GM12878 (cell line): ENCODE results near the gene NUMB. TPM values are rescaled to one million over a fixed set of nuclear protein-coding genes. Genes with fewer than 3 reads are reported as not detected.

ENCODE experiments used
- ATAC-seq: fragments of 200-7000 bp; cut with Tn5 transposase; 3 replicates; pipeline ENCODE4 v1.9.1; 2020; ENCODE audit warnings: mild to moderate bottlenecking, moderate library complexity
- BruUV-seq: library from RNA; stranded (reverse); fragments of 400-500 nt; replicated peaks from 2 replicates; lab custom pipeline; 2021; lab: Mats Ljungman, UMichigan
- CTCF ChIA-PET: fragments of 300-600 bp; sonication (Branson Sonifier 250); formaldehyde crosslinking; extraction: SDS; loops from one replicate; lab custom pipeline; 2021; ENCODE audit warnings: inconsistent platforms; lab: Yijun Ruan, JAX
- POLR2A ChIA-PET: fragments of 350-600 bp; formaldehyde crosslinking; extraction: SDS; loops from one replicate; lab custom pipeline; 2021; ENCODE audit warnings: inconsistent platforms; lab: Charles Lee
- RAD21 ChIA-PET: fragments of 300-600 bp; sonication (Branson Sonifier 250); formaldehyde crosslinking; loops from one replicate; lab custom pipeline; 2023; ENCODE audit warnings: antibody characterized with exemption; ENCODE audit not compliant: unreplicated experiment; lab: Charles Lee
- SMC1A ChIA-PET: fragments of 300-600 bp; sonication (Branson Sonifier 250); formaldehyde crosslinking; loops from one replicate; lab custom pipeline; 2023; ENCODE audit not compliant: unreplicated experiment, uncharacterized antibody; lab: Charles Lee
- DNase-seq: peaks from one replicate; pipeline ENCODE4 v3.0.0-alpha.2; 2011; ENCODE audit warnings: low read depth, low spot score
- FAIRE-seq: peaks from 3 replicates; lab custom pipeline; 2011; peaks lifted over from hg19 to GRCh38; lab: Jason Lieb, UNC
- H2AFZ ChIP-seq: 2 replicates; pipeline ENCODE4 v1.6.0; 2011; ENCODE audit warnings: low read depth, low read length, control low read depth; ENCODE audit not compliant: control insufficient read depth
- H3K27ac ChIP-seq: 2 replicates; pipeline ENCODE4 v1.5.1; 2011; ENCODE audit warnings: control low read depth; ENCODE audit not compliant: control insufficient read depth, insufficient read depth
- H3K27me3 ChIP-seq, 2 experiments: replicated peaks in 1 of 2; 2 replicates each; pipeline versions ENCODE4 v1.6.0 to v1.6.1; 2011; ENCODE audit warnings: low read length in 1 of 2; ENCODE audit not compliant: control insufficient read depth in 2 of 2, insufficient read depth in 2 of 2
- H3K36me3 ChIP-seq, 2 experiments: 2 replicates each; pipeline ENCODE4 v1.5.1; 2011; ENCODE audit warnings: low read length in 1 of 2; ENCODE audit not compliant: control insufficient read depth in 2 of 2, insufficient read depth in 2 of 2
- H3K4me1 ChIP-seq: 2 replicates; pipeline ENCODE4 v1.6.1; 2011; ENCODE audit warnings: mild to moderate bottlenecking, low read length, moderate library complexity, mixed read lengths; ENCODE audit not compliant: control insufficient read depth, insufficient read depth
- H3K4me2 ChIP-seq: 2 replicates; pipeline ENCODE4 v1.6.0; 2011; ENCODE audit warnings: control low read depth; ENCODE audit not compliant: control insufficient read depth, insufficient read depth
- H3K4me3 ChIP-seq: fragments of 200-600 bp; sonication (generic); 2 replicates; pipeline ENCODE4 v1.5.1; 2016
- H3K79me2 ChIP-seq: 2 replicates; pipeline ENCODE4 v1.6.0; 2011; ENCODE audit warnings: low read length; ENCODE audit not compliant: control insufficient read depth, insufficient read depth
- H3K9ac ChIP-seq: 2 replicates; pipeline ENCODE4 v1.8.0; 2011; ENCODE audit warnings: low read length, control low read depth, mixed read lengths; ENCODE audit not compliant: control insufficient read depth, insufficient read depth
- H3K9me3 ChIP-seq: replicated peaks from 3 replicates; pipeline ENCODE4 v1.5.1; 2011; ENCODE audit warnings: mild to moderate bottlenecking, low read length; ENCODE audit not compliant: control insufficient read depth, insufficient read depth
- H4K20me1 ChIP-seq: 2 replicates; pipeline ENCODE4 v1.6.0; 2011; ENCODE audit not compliant: control insufficient read depth, insufficient read depth
- ATF7 ChIP-seq: fragments of 450-650 bp; IDR thresholded peaks from 2 replicates; pipeline ENCODE4 v1.6.1; 2016; ENCODE audit warnings: low read depth, mild to moderate bottlenecking
- BACH1 ChIP-seq: fragments of 450-650 bp; IDR thresholded peaks from 2 replicates; pipeline ENCODE4 v1.6.1; 2017; ENCODE audit warnings: mild to moderate bottlenecking, borderline replicate concordance
- CTCF ChIP-seq, 3 experiments: IDR thresholded peaks in 2 of 3; conservative IDR thresholded peaks in 1 of 3; 2 replicates each; pipeline ENCODE4 v1.5.1; 2011; ENCODE audit warnings: low read depth in 3 of 3, low read length in 3 of 3, mild to moderate bottlenecking in 3 of 3, control low read depth in 2 of 3, moderate library complexity in 2 of 3, inconsistent platforms in 1 of 3, mixed read lengths in 1 of 3; ENCODE audit not compliant: control insufficient read depth in 2 of 3, insufficient read depth in 1 of 3; ENCODE audit errors: extremely low read depth in 1 of 3
- DPF2 ChIP-seq: fragments of 450-650 bp; IDR thresholded peaks from 2 replicates; pipeline ENCODE4 v1.6.1; 2017; ENCODE audit warnings: mild to moderate bottlenecking
- EZH2 ChIP-seq: IDR thresholded peaks from 2 replicates; pipeline ENCODE4 v1.6.1; 2012; ENCODE audit warnings: low read depth, mild to moderate bottlenecking, control low read depth, inconsistent platforms, low read length, borderline replicate concordance; ENCODE audit not compliant: control insufficient read depth
- NBN ChIP-seq: fragments of 450-650 bp; IDR thresholded peaks from 2 replicates; pipeline ENCODE4 v1.6.1; 2016
- NFXL1 ChIP-seq: fragments of 450-650 bp; IDR thresholded peaks from 2 replicates; pipeline ENCODE4 v1.6.1; 2017; ENCODE audit warnings: antibody characterized with exemption, mild to moderate bottlenecking, borderline replicate concordance
- NR2C1 ChIP-seq: fragments of 450-650 bp; IDR thresholded peaks from 2 replicates; pipeline ENCODE4 v1.6.1; 2017; ENCODE audit warnings: antibody characterized with exemption, mild to moderate bottlenecking, moderate library complexity
- PRDM15 ChIP-seq: fragments of 450-650 bp; formaldehyde crosslinking; IDR thresholded peaks from 2 replicates; pipeline ENCODE4 v1.4.0; 2020; ENCODE audit warnings: mild to moderate bottlenecking, moderate library complexity
- REST ChIP-seq: IDR thresholded peaks from 2 replicates; pipeline ENCODE4 v1.6.1; 2012; ENCODE audit warnings: mild to moderate bottlenecking, low read depth, low read length
- SIX5 ChIP-seq: IDR thresholded peaks from 2 replicates; pipeline ENCODE4 v1.6.1; 2011; ENCODE audit warnings: mild to moderate bottlenecking, low read depth, low read length, moderate library complexity; ENCODE audit not compliant: severe bottlenecking
- SUZ12 ChIP-seq: fragments of 200-600 bp; sonication (generic); IDR thresholded peaks from one replicate; pipeline ENCODE4 v1.6.1; 2018; ENCODE audit warnings: antibody characterized with exemption, mild to moderate bottlenecking; ENCODE audit not compliant: unreplicated experiment
- YY1 ChIP-seq: IDR thresholded peaks from 2 replicates; pipeline ENCODE4 v1.6.1; 2011; ENCODE audit warnings: low read depth, mild to moderate bottlenecking, low read length
- WGBS: methylation state at CpG from one replicate; pipeline ENCODE4 v1.1.6; 2016; ENCODE audit warnings: low lambda C conversion rate; ENCODE audit not compliant: insufficient replicate concordance, insufficient coverage; ENCODE audit errors: missing lambda C conversion rate; 5-methylcytosine and 5-hydroxymethylcytosine counted together
- in situ Hi-C: fragments of 300-500 bp; cut with MboI; formaldehyde crosslinking; loops from 9 replicates; pipeline ENCODE4 v1.14.3; 2018; ENCODE audit warnings: mixed read lengths
- intact Hi-C: fragments of 100-400 bp; cut with micrococcal nuclease; formaldehyde crosslinking; loops from one replicate; pipeline ENCODE4 v1.14.2; 2022; ENCODE audit not compliant: unreplicated experiment
- polyA plus RNA-seq, 11 experiments: library from polyadenylated mRNA; depleted of rRNA in 4 of 11; unstranded in 6 of 11; stranded (reverse) in 5 of 11; fragments of >200 nt; fragmentation: Nextera tagmentation in 4 of 11; fragmentation: Illumina TruSeq in 1 of 11; extraction: Ambion mirVana in 4 of 11; extraction: Trizol in 1 of 11; gene quantifications; 1 replicate in 1 of 11; 2 replicates in 10 of 11; pipeline versions ENCODE4 v1.2.1 to v1.2.3, GENCODE V29; 2011 to 2016; ENCODE audit warnings: inconsistent platforms in 2 of 11, missing spikeins in 2 of 11, low read depth in 1 of 11
- total RNA-seq, 4 experiments: library from RNA; depleted of rRNA in 3 of 4; stranded (reverse); fragments of >200 nt in 3 of 4; fragmentation: Illumina TruSeq in 1 of 4; extraction: Trizol in 1 of 4; gene quantifications; 2 replicates each; pipeline versions ENCODE4 v1.2.1 to v1.2.3, GENCODE V29; 2013 to 2021
- TF ChIP-seq, protein P1 (sequence below): fragments of 150-350 bp; IDR thresholded peaks from 2 replicates; pipeline ENCODE4 v1.6.1; 2014; ENCODE audit warnings: mild to moderate bottlenecking, low read depth, low read length

NUMB gene
- total and polyA plus RNA-seq, 10 of the 15 experiments (the other 5 are each of a cell fraction or from before 2014, with no cell fraction given): 22.0 to 147 (median 48.9) TPM

- ChIA-PET POLR2A (interaction anchor here (0.6 to 1.1 kb wide), 3 partner anchors 8 to 32 kb away, joined by 3 to 4 read pairs (median 4); no protein-coding TSS in a partner anchor), RAD21 (no interaction called here), CTCF (interaction anchor here (0.9 to 1.1 kb wide), 2 partner anchors 11 to 20 kb away, joined by 3 read pairs; no protein-coding TSS in a partner anchor), SMC1A (interaction anchor here (1.0 to 2.0 kb wide), 4 partner anchors 8 to 28 kb away, joined by 3 to 6 read pairs (median 4); no protein-coding TSS in a partner anchor)
- H3K9me3 ChIP-seq: no peaks in the 10 kb centered on the region
- H3K27ac ChIP-seq: no peak overlapping the region
- DNase-seq (no peak), FAIRE-seq (no peak), ATAC-seq (no peak)
- no peaks in the 10 kb centered on the region for H4K20me1 ChIP-seq
- H3K79me2 ChIP-seq: peaks cover 9% of the 10 kb centered on the region
- no peak overlapping the region for H3K4me3 ChIP-seq
- no peaks in the 10 kb centered on the region for H3K36me3 ChIP-seq
- intact Hi-C loops (no loop called here), in situ Hi-C loops (no loop called here)
- no peaks in the 10 kb centered on the region for H3K4me1 ChIP-seq
- no peak overlapping the region for H3K4me2 ChIP-seq
- no peaks in the 10 kb centered on the region for H3K27me3 ChIP-seq
- H3K9ac ChIP-seq: no peak overlapping the region
- 97% methylated on average over 11 of the region's 11 CpGs for WGBS
- H2AFZ ChIP-seq: no peak overlapping the region
- no TSS peak for BruUV-seq
- no peak for TF ChIP-seq DPF2
- TF ChIP-seq YY1: no peak
- TF ChIP-seq, protein P1, sequence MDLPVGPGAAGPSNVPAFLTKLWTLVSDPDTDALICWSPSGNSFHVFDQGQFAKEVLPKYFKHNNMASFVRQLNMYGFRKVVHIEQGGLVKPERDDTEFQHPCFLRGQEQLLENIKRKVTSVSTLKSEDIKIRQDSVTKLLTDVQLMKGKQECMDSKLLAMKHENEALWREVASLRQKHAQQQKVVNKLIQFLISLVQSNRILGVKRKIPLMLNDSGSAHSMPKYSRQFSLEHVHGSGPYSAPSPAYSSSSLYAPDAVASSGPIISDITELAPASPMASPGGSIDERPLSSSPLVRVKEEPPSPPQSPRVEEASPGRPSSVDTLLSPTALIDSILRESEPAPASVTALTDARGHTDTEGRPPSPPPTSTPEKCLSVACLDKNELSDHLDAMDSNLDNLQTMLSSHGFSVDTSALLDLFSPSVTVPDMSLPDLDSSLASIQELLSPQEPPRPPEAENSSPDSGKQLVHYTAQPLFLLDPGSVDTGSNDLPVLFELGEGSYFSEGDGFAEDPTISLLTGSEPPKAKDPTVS: no peak
- no peak for TF ChIP-seq EZH2
- TF ChIP-seq NBN: no peak
- no peak for TF ChIP-seq NR2C1
- TF ChIP-seq REST: no peak
- no peak for TF ChIP-seq NFXL1
- TF ChIP-seq SUZ12: no peak
- TF ChIP-seq ATF7: no peak
- no peak for TF ChIP-seq PRDM15 (CRISPR knock-in tag)
- TF ChIP-seq SIX5: no peak
- no peak for TF ChIP-seq CTCF (IDR thresholded peaks at IDR 0.05 in 2 of 3, conservative IDR thresholded peaks at IDR 0.05 in 1 of 3; ENCODE audit: control insufficient read depth in 2 of 3, extremely low read depth in 1 of 3, insufficient read depth in 1 of 3, low read depth in 3 of 3, low read length in 3 of 3)
- TF ChIP-seq BACH1: no peak
Measured at GRCh38 chr14:73443758-73444157, 14.6 kb downstream of the NUMB start.
